VCaP (cell line): Measurements from ENCODE around the gene LPP.

Experiments used
- H3K27ac ChIP-seq: fragments of 450-650 bp; 2 replicates; pipeline ENCODE4 v1.5.1; 2017
- CTCF ChIP-seq: fragments of 450-650 bp; conservative IDR thresholded peaks from 2 replicates; pipeline ENCODE4 v1.5.1; 2017; ENCODE audit warnings: mild to moderate bottlenecking, moderate library complexity

The LPP gene

GRCh38 chr3:188259191-188259590 lies 105.2 kb downstream of the LPP start:
- H3K27ac ChIP-seq, result peak overlapping the region; percentile 7; the same call in 1 of the 2 replicates
- no peak for TF ChIP-seq CTCF

GRCh38 chr3:188259596-188259995 lies 105.6 kb downstream of the LPP start:
- TF ChIP-seq CTCF, result no peak
- H3K27ac ChIP-seq, result peak overlapping the region; percentile 7; the same call in 1 of the 2 replicates

GRCh38 chr3:188261011-188261410 lies 107.1 kb downstream of the LPP start:
- no peak for TF ChIP-seq CTCF
- H3K27ac ChIP-seq, result no peak overlapping the region

- no peak for TF ChIP-seq CTCF
- H3K27ac ChIP-seq, result peak overlapping the region; percentile 58
Observed at GRCh38 chr3:188262488-188262887, 108.5 kb downstream of the LPP start.

- H3K27ac ChIP-seq, result peak overlapping the region; percentile 58
- TF ChIP-seq CTCF, result no peak
Observed at GRCh38 chr3:188262913-188263683, 109.1 kb downstream of the LPP start.

GRCh38 chr3:188264226-188265207 lies 110.6 kb downstream of the LPP start:
- peak overlapping the region; percentile 58 for H3K27ac ChIP-seq
- TF ChIP-seq CTCF, result no peak
